IMR-90 (cell line): ENCODE measurements around the gene DUSP9. TPM values are rescaled to one million over a fixed set of nuclear protein-coding genes. Genes with fewer than 3 reads are reported as not detected.

Source experiments
- ATAC-seq: fragments of 200-7000 bp; cut with Tn5 transposase; 2 replicates; pipeline ENCODE4 v1.9.1; 2020; ENCODE audit warnings: low read depth, mild to moderate bottlenecking, moderate library complexity
- BruUV-seq: library from RNA; stranded (reverse); fragments of 400-500 nt; replicated peaks from 2 replicates; lab custom pipeline; 2021; lab: Mats Ljungman, UMichigan
- CTCF ChIA-PET: fragments of 300-600 bp; formaldehyde crosslinking; extraction: SDS; loops from one replicate; lab custom pipeline; 2021; ENCODE audit warnings: antibody characterized with exemption; lab: Yijun Ruan, JAX
- POLR2A ChIA-PET: fragments of 300-600 bp; sonication (Branson Sonifier 250); formaldehyde crosslinking; loops from one replicate; lab custom pipeline; 2022; ENCODE audit warnings: antibody characterized with exemption; ENCODE audit not compliant: unreplicated experiment; lab: Charles Lee
- DNase-seq: peaks from one replicate; pipeline ENCODE4 v3.0.0; 2013
- H2AFZ ChIP-seq: replicated peaks from 2 replicates; pipeline ENCODE3; 2013; ENCODE audit warnings: low read length, mild to moderate bottlenecking; ENCODE audit not compliant: poor library complexity
- H2AK5ac ChIP-seq: 2 replicates; pipeline ENCODE4 v1.6.1; 2013; ENCODE audit warnings: low read depth, low read length, inconsistent platforms
- H2AK9ac ChIP-seq: replicated peaks from 2 replicates; pipeline ENCODE3; 2013; ENCODE audit warnings: mild to moderate bottlenecking, low read depth, low read length, moderate library complexity; ENCODE audit not compliant: poor library complexity
- H2BK120ac ChIP-seq: 2 replicates; pipeline ENCODE4 v1.6.1; 2013; ENCODE audit warnings: low read depth, low read length, inconsistent platforms
- H2BK15ac ChIP-seq: 3 replicates; pipeline ENCODE4 v1.6.1; 2013; ENCODE audit warnings: low read depth, low read length, inconsistent platforms
- H2BK20ac ChIP-seq: 2 replicates; pipeline ENCODE4 v1.6.1; 2013; ENCODE audit warnings: low read depth, mild to moderate bottlenecking, inconsistent platforms, low read length, moderate library complexity
- H2BK5ac ChIP-seq: 2 replicates; pipeline ENCODE4 v1.6.1; 2013; ENCODE audit warnings: mild to moderate bottlenecking, low read depth, low read length, inconsistent platforms; ENCODE audit not compliant: poor library complexity, severe bottlenecking
- H3K14ac ChIP-seq: replicated peaks from 2 replicates; pipeline ENCODE4 v1.6.1; 2013; ENCODE audit warnings: low read depth, low read length, inconsistent platforms
- H3K18ac ChIP-seq: 2 replicates; pipeline ENCODE4 v1.6.1; 2013; ENCODE audit warnings: low read depth, low read length, control low read depth
- H3K23ac ChIP-seq: 2 replicates; pipeline ENCODE4 v1.6.1; 2013; ENCODE audit warnings: low read depth, low read length, inconsistent platforms
- H3K27ac ChIP-seq: 2 replicates; pipeline ENCODE4 v1.5.1; 2013; ENCODE audit warnings: mild to moderate bottlenecking, control low read depth, low read length; ENCODE audit not compliant: insufficient read depth
- H3K27me3 ChIP-seq: 2 replicates; pipeline ENCODE4 v1.6.1; 2013; ENCODE audit warnings: low read length; ENCODE audit not compliant: control insufficient read depth, insufficient read depth
- H3K36me3 ChIP-seq: 2 replicates; pipeline ENCODE4 v1.6.1; 2013; ENCODE audit warnings: low read length, mixed read lengths; ENCODE audit not compliant: control insufficient read depth, insufficient read depth
- H3K4ac ChIP-seq: 2 replicates; pipeline ENCODE4 v1.6.1; 2013; ENCODE audit warnings: low read depth, low read length, inconsistent platforms
- H3K4me1 ChIP-seq: 2 replicates; pipeline ENCODE4 v1.6.1; 2013; ENCODE audit warnings: low read length, mixed read lengths; ENCODE audit not compliant: control insufficient read depth, insufficient read depth
- H3K4me2 ChIP-seq: 2 replicates; pipeline ENCODE4 v1.6.1; 2013; ENCODE audit warnings: low read depth, mild to moderate bottlenecking, control low read depth, low read length, moderate library complexity
- H3K4me3 ChIP-seq: 2 replicates; pipeline ENCODE4 v1.5.1; 2013; ENCODE audit warnings: low read depth, mild to moderate bottlenecking, control low read depth, low read length, moderate library complexity; ENCODE audit not compliant: insufficient read depth
- H3K56ac ChIP-seq: 2 replicates; pipeline ENCODE4 v1.6.1; 2013; ENCODE audit warnings: low read length, inconsistent platforms; ENCODE audit not compliant: insufficient read depth; ENCODE audit errors: extremely low read depth
- H3K79me1 ChIP-seq, 2 experiments: 2 replicates each; pipeline ENCODE4 v1.6.1; 2013; ENCODE audit warnings: low read length in 2 of 2, inconsistent platforms in 1 of 2, low read depth in 1 of 2
- H3K9ac ChIP-seq: 2 replicates; pipeline ENCODE4 v1.6.1; 2013; ENCODE audit warnings: low read depth, low read length, control low read depth
- H3K9me1 ChIP-seq: 2 replicates; pipeline ENCODE4 v1.6.1; 2013; ENCODE audit warnings: low read length, inconsistent platforms; ENCODE audit not compliant: insufficient read depth
- H3K9me3 ChIP-seq: 2 replicates; pipeline ENCODE4 v1.6.1; 2013; ENCODE audit warnings: low read length; ENCODE audit not compliant: control insufficient read depth, insufficient read depth
- H4K20me1 ChIP-seq: 2 replicates; pipeline ENCODE4 v1.6.1; 2013; ENCODE audit warnings: low read length, inconsistent platforms; ENCODE audit not compliant: insufficient read depth
- H4K5ac ChIP-seq: 2 replicates; pipeline ENCODE4 v1.6.1; 2013; ENCODE audit warnings: mild to moderate bottlenecking, low read depth, low read length, control low read depth
- H4K8ac ChIP-seq, 2 experiments: 2 replicates each; pipeline ENCODE4 v1.6.1; 2013; ENCODE audit warnings: low read depth in 2 of 2, low read length in 2 of 2, control low read depth in 1 of 2, inconsistent platforms in 1 of 2
- H4K91ac ChIP-seq: 2 replicates; pipeline ENCODE4 v1.6.1; 2013; ENCODE audit warnings: low read depth, low read length, inconsistent platforms; ENCODE audit not compliant: insufficient read depth
- BHLHE40 ChIP-seq: fragments of 150-350 bp; IDR thresholded peaks from 2 replicates; pipeline ENCODE4 v1.6.1; 2016; ENCODE audit warnings: mild to moderate bottlenecking, low read depth, low read length
- CEBPB ChIP-seq: IDR thresholded peaks from 2 replicates; pipeline ENCODE4 v1.6.1; 2012; ENCODE audit warnings: low read depth, low read length, improper control_type of control experiment
- CHD1 ChIP-seq: IDR thresholded peaks from 2 replicates; pipeline ENCODE4 v1.6.1; 2012; ENCODE audit warnings: low read depth, low read length, improper control_type of control experiment
- FOS ChIP-seq: fragments of 150-350 bp; IDR thresholded peaks from 2 replicates; pipeline ENCODE4 v1.6.1; 2016; ENCODE audit warnings: low read depth, low read length
- MAZ ChIP-seq: IDR thresholded peaks from 2 replicates; pipeline ENCODE4 v1.6.1; 2012; ENCODE audit warnings: low read depth, mild to moderate bottlenecking, low read length, improper control_type of control experiment, moderate library complexity, borderline replicate concordance
- MXI1 ChIP-seq: IDR thresholded peaks from 2 replicates; pipeline ENCODE4 v1.6.1; 2012; ENCODE audit warnings: low read depth, mild to moderate bottlenecking, low read length, moderate library complexity, borderline replicate concordance
- NFE2L2 ChIP-seq: fragments of 150-350 bp; IDR thresholded peaks from 2 replicates; pipeline ENCODE4 v1.6.1; 2016; ENCODE audit warnings: low read depth, mild to moderate bottlenecking, low read length
- RAD21 ChIP-seq: IDR thresholded peaks from 2 replicates; pipeline ENCODE4 v1.6.1; 2012; ENCODE audit warnings: low read length, improper control_type of control experiment
- RCOR1 ChIP-seq: IDR thresholded peaks from 2 replicates; pipeline ENCODE4 v1.6.1; 2012; ENCODE audit warnings: mild to moderate bottlenecking, low read length, improper control_type of control experiment; ENCODE audit not compliant: insufficient replicate concordance
- RFX5 ChIP-seq: IDR thresholded peaks from 2 replicates; pipeline ENCODE4 v1.8.0; 2012; ENCODE audit warnings: low read depth, mild to moderate bottlenecking, low read length, moderate library complexity
- SMC3 ChIP-seq: fragments of 150-350 bp; IDR thresholded peaks from 2 replicates; pipeline ENCODE4 v1.6.1; 2016; ENCODE audit warnings: low read depth, mild to moderate bottlenecking, antibody characterized with exemption, low read length, moderate library complexity
- WGBS, 2 experiments: methylation state at CpG; one replicate each; pipeline versions ENCODE4 v1.1.5 to v1.1.7; 2013; ENCODE audit warnings: missing lambda C conversion rate in 2 of 2; ENCODE audit not compliant: insufficient read length in 1 of 2; ENCODE audit errors: extremely low coverage in 2 of 2; 5-methylcytosine and 5-hydroxymethylcytosine counted together
- dilution Hi-C: fragments of 300-500 bp; cut with HindIII; formaldehyde crosslinking; loops from one replicate; pipeline ENCODE4 v1.14.3; 2018; ENCODE audit warnings: low sequenced_read_pairs; ENCODE audit not compliant: unreplicated experiment
- in situ Hi-C: fragments of 300-500 bp; cut with MboI; formaldehyde crosslinking; loops from 3 replicates; pipeline ENCODE4 v1.14.3; 2019; ENCODE audit warnings: low sequenced_read_pairs, inconsistent platforms, mixed read lengths
- intact Hi-C: fragments of 100-400 bp; cut with micrococcal nuclease; formaldehyde crosslinking; loops from 2 replicates; pipeline ENCODE4 v1.10.0; 2022
- polyA plus RNA-seq, 3 experiments: library from polyadenylated mRNA; depleted of rRNA; stranded (reverse); fragments of >200 nt; gene quantifications; 2 replicates each; pipeline ENCODE4 v1.2.3, GENCODE V29; 2012; ENCODE audit warnings: low replicate concordance in 1 of 3
- total RNA-seq: library from RNA; depleted of rRNA; stranded (reverse); fragments of >200 nt; gene quantifications from 2 replicates; pipeline ENCODE4 v1.2.3, GENCODE V29; 2012
- TF ChIP-seq, protein P1 (sequence below): conservative IDR thresholded peaks from 2 replicates; pipeline ENCODE4 v1.5.1; 2012; ENCODE audit warnings: mild to moderate bottlenecking, low read depth, low read length, improper control_type of control experiment
- TF ChIP-seq, protein P2 (sequence below): fragments of 150-350 bp; IDR thresholded peaks from 2 replicates; pipeline ENCODE4 v1.6.1; 2017; ENCODE audit warnings: mild to moderate bottlenecking, antibody characterized with exemption, low read length, low read depth
- TF ChIP-seq, protein P3 (sequence below): fragments of 150-350 bp; IDR thresholded peaks from 2 replicates; pipeline ENCODE4 v1.6.1; 2016; ENCODE audit warnings: low read depth, mild to moderate bottlenecking, low read length, moderate library complexity, borderline replicate concordance

Gene DUSP9
- total and polyA plus RNA-seq, 2 of the 4 experiments (the other 2 are of a cell fraction), result under 0.01 to 0.09 TPM

DNA sequence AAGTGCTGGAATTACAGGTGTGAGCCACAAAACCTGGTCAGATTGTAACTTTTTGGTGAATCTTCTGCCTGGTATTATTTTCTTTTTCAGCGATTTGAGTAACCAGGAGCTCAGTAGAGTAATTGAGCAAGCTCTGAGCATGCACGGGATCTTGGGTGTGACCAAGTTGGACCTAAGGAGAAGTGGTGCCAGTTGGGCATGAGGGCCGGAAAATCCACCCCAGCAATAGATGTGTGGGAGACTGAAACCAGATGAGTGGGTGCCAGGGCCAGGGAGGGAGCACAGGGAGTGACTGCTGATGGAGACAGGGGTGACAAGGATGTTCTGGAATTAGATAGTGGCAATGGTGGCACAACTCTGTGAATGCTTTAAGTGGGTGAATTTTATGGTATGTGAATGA, 44.4 kb upstream of the DUSP9 start:
- Histone ChIP-seq H3K27me3 (no peaks in the 10 kb centered on the region; the same call in 1 of the 2 replicates), H2AK5ac (no peak overlapping the region), H3K4ac (no peak overlapping the region), H3K4me1 (0 out of 2 replicates have a peak, but pooled peaks cover 3% of the 10 kb centered on the region), H2BK15ac (no peak overlapping the region), H4K5ac (no peak overlapping the region), H2AK9ac (no peak overlapping the region), H3K23ac (no peak overlapping the region), H3K9ac (no peak overlapping the region), H4K8ac (no peak overlapping the region), H3K27ac (no peak overlapping the region), H3K14ac (no peak overlapping the region), H4K20me1 (peaks cover 8% of the 10 kb centered on the region; the same call in 1 of the 2 replicates), H3K18ac (no peak overlapping the region), H2BK120ac (no peak overlapping the region), H3K4me2 (no peak overlapping the region), H4K91ac (no peak overlapping the region), H3K56ac (no peak overlapping the region), H3K36me3 (no peaks in the 10 kb centered on the region), H3K4me3 (no peak overlapping the region), H2BK20ac (no peak overlapping the region), H3K79me1 (peaks cover 6 to 8% of the 10 kb centered on the region in 2 experiments; a peak in 2 of 4 replicates), H3K9me1 (no peaks in the 10 kb centered on the region), H2BK5ac (no peak overlapping the region), H2AFZ (no peak overlapping the region), H3K9me3 (no peaks in the 10 kb centered on the region; the same call in 1 of the 2 replicates)
- dilution Hi-C loops (no loop called here), intact Hi-C loops (no loop called here), in situ Hi-C loops (no loop called here)
- POLR2A ChIA-PET, result no interaction called here
- 80% methylated on average over 1 of the region's 3 CpGs; no CpG with 5 or more reads in 1 of the 2 experiments for WGBS, 2 experiments
- TF ChIP-seq RFX5 (no peak), MAZ (no peak), CHD1 (no peak), CEBPB (no peak), RCOR1 (no peak), RAD21 (no peak), SMC3 (no peak), MXI1 (no peak), FOS (no peak), BHLHE40 (no peak), NFE2L2 (no peak)
- TF ChIP-seq, protein P1, sequence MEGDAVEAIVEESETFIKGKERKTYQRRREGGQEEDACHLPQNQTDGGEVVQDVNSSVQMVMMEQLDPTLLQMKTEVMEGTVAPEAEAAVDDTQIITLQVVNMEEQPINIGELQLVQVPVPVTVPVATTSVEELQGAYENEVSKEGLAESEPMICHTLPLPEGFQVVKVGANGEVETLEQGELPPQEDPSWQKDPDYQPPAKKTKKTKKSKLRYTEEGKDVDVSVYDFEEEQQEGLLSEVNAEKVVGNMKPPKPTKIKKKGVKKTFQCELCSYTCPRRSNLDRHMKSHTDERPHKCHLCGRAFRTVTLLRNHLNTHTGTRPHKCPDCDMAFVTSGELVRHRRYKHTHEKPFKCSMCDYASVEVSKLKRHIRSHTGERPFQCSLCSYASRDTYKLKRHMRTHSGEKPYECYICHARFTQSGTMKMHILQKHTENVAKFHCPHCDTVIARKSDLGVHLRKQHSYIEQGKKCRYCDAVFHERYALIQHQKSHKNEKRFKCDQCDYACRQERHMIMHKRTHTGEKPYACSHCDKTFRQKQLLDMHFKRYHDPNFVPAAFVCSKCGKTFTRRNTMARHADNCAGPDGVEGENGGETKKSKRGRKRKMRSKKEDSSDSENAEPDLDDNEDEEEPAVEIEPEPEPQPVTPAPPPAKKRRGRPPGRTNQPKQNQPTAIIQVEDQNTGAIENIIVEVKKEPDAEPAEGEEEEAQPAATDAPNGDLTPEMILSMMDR, result no peak
- TF ChIP-seq, protein P2, sequence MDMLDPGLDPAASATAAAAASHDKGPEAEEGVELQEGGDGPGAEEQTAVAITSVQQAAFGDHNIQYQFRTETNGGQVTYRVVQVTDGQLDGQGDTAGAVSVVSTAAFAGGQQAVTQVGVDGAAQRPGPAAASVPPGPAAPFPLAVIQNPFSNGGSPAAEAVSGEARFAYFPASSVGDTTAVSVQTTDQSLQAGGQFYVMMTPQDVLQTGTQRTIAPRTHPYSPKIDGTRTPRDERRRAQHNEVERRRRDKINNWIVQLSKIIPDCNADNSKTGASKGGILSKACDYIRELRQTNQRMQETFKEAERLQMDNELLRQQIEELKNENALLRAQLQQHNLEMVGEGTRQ, result no peak
- TF ChIP-seq, protein P3, sequence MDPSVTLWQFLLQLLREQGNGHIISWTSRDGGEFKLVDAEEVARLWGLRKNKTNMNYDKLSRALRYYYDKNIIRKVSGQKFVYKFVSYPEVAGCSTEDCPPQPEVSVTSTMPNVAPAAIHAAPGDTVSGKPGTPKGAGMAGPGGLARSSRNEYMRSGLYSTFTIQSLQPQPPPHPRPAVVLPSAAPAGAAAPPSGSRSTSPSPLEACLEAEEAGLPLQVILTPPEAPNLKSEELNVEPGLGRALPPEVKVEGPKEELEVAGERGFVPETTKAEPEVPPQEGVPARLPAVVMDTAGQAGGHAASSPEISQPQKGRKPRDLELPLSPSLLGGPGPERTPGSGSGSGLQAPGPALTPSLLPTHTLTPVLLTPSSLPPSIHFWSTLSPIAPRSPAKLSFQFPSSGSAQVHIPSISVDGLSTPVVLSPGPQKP, result no peak
- no peak for DNase-seq
- no TSS peak for BruUV-seq
- CTCF ChIA-PET, result no interaction called here
- ATAC-seq, result no peak
